A673 (cell line): ENCODE results near the gene ACSF3. TPM values are rescaled to one million over a fixed set of nuclear protein-coding genes. Genes with fewer than 3 reads are reported as not detected.

Source experiments
- BruUV-seq: library from RNA; stranded (reverse); fragments of 400-500 nt; replicated peaks from 2 replicates; lab custom pipeline; 2021; lab: Mats Ljungman, UMichigan
- CTCF ChIA-PET: fragments of 300-600 bp; sonication (Branson Sonifier 250); formaldehyde crosslinking; loops from one replicate; lab custom pipeline; 2022; ENCODE audit warnings: antibody characterized with exemption; lab: Charles Lee
- POLR2A ChIA-PET: fragments of 300-600 bp; sonication (Branson Sonifier 250); formaldehyde crosslinking; loops from one replicate; lab custom pipeline; 2022; ENCODE audit warnings: antibody characterized with exemption; ENCODE audit not compliant: low non-redundant PET; lab: Charles Lee
- DNase-seq: peaks from one replicate; pipeline ENCODE4 v3.0.0-alpha.2; 2015; ENCODE audit warnings: low spot score
- H3K27ac ChIP-seq: fragments of 200-600 bp; sonication (generic); 2 replicates; pipeline ENCODE4 v1.5.1; 2016; ENCODE audit warnings: mixed run types, low read depth, mild to moderate bottlenecking, mixed read lengths, antibody characterized with exemption, low read length; ENCODE audit not compliant: poor library complexity, severe bottlenecking
- H3K27me3 ChIP-seq: fragments of 200-600 bp; sonication (generic); replicated peaks from 2 replicates; pipeline ENCODE4 v1.6.1; 2017; ENCODE audit warnings: mixed run types, low read depth, mild to moderate bottlenecking, mixed read lengths, antibody characterized with exemption, low read length; ENCODE audit not compliant: insufficient read depth, poor library complexity
- H3K36me3 ChIP-seq: fragments of 200-600 bp; sonication (generic); 2 replicates; pipeline ENCODE4 v1.6.1; 2016; ENCODE audit warnings: mixed run types, mild to moderate bottlenecking, mixed read lengths, antibody characterized with exemption, low read length; ENCODE audit not compliant: insufficient read depth, poor library complexity, severe bottlenecking
- H3K4me1 ChIP-seq: fragments of 200-600 bp; sonication (generic); 2 replicates; pipeline ENCODE4 v1.6.1; 2017; ENCODE audit warnings: mixed run types, mild to moderate bottlenecking, mixed read lengths, antibody characterized with exemption, low read length; ENCODE audit not compliant: insufficient read depth, poor library complexity, severe bottlenecking
- H3K4me3 ChIP-seq: fragments of 200-600 bp; sonication (generic); 2 replicates; pipeline ENCODE4 v1.5.1; 2016; ENCODE audit warnings: low read depth, mixed run types, mild to moderate bottlenecking, mixed read lengths, low read length; ENCODE audit not compliant: poor library complexity, severe bottlenecking
- H3K9me3 ChIP-seq: fragments of 200-600 bp; sonication (generic); 2 replicates; pipeline ENCODE4 v1.6.1; 2016; ENCODE audit warnings: mixed run types, low read depth, mild to moderate bottlenecking, mixed read lengths, antibody characterized with exemption, low read length; ENCODE audit not compliant: poor library complexity, severe bottlenecking
- EZH2 ChIP-seq: fragments of 200-600 bp; sonication (generic); IDR thresholded peaks from 2 replicates; pipeline ENCODE4 v1.6.1; 2017; ENCODE audit warnings: borderline replicate concordance, low read depth, mild to moderate bottlenecking, mixed read lengths, antibody characterized with exemption, low read length; ENCODE audit not compliant: poor library complexity, severe bottlenecking
- intact Hi-C: fragments of 100-400 bp; cut with micrococcal nuclease; formaldehyde crosslinking; loops from one replicate; pipeline ENCODE4 v1.10.0; 2022; ENCODE audit not compliant: unreplicated experiment
- total RNA-seq: library from RNA; stranded (reverse); gene quantifications from 2 replicates; pipeline ENCODE4 v1.2.3, GENCODE V29; 2021
- TF ChIP-seq, protein P1 (sequence below): fragments of 300-800, 200-600 bp; sonication (generic); conservative IDR thresholded peaks from 2 replicates; pipeline ENCODE4 v1.5.1; 2017; ENCODE audit warnings: low read depth, mild to moderate bottlenecking, antibody characterized with exemption, low read length, moderate library complexity, mixed read lengths

ACSF3 gene
- total RNA-seq, 1 experiment from 2014 or later, result 27.7 TPM

- POLR2A ChIA-PET, result no interaction called here
- DNase-seq, result no peak
- intact Hi-C loops, result no loop called here
- Histone ChIP-seq H3K4me3 (no peak overlapping the region), H3K9me3 (no peaks in the 10 kb centered on the region), H3K36me3 (no peaks in the 10 kb centered on the region), H3K4me1 (no peaks in the 10 kb centered on the region), H3K27me3 (no peaks in the 10 kb centered on the region), H3K27ac (no peak overlapping the region)
- BruUV-seq, result TSS peak; percentile 23
- CTCF ChIA-PET, result no interaction called here
- TF ChIP-seq, protein P1, sequence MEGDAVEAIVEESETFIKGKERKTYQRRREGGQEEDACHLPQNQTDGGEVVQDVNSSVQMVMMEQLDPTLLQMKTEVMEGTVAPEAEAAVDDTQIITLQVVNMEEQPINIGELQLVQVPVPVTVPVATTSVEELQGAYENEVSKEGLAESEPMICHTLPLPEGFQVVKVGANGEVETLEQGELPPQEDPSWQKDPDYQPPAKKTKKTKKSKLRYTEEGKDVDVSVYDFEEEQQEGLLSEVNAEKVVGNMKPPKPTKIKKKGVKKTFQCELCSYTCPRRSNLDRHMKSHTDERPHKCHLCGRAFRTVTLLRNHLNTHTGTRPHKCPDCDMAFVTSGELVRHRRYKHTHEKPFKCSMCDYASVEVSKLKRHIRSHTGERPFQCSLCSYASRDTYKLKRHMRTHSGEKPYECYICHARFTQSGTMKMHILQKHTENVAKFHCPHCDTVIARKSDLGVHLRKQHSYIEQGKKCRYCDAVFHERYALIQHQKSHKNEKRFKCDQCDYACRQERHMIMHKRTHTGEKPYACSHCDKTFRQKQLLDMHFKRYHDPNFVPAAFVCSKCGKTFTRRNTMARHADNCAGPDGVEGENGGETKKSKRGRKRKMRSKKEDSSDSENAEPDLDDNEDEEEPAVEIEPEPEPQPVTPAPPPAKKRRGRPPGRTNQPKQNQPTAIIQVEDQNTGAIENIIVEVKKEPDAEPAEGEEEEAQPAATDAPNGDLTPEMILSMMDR, result no peak
- no peak for TF ChIP-seq EZH2
These were observed 57.3 kb downstream of the ACSF3 start for GRCh38 chr16:89150981-89151380.

- BruUV-seq, result no TSS peak
- H3K27ac ChIP-seq, result no peak overlapping the region
- H3K9me3 ChIP-seq, result no peaks in the 10 kb centered on the region
- no peaks in the 10 kb centered on the region for H3K36me3 ChIP-seq
- ChIA-PET POLR2A (no interaction called here), CTCF (no interaction called here)
- intact Hi-C loops, result no loop called here
- peak; percentile 34 for DNase-seq
- H3K27me3 ChIP-seq, result no peaks in the 10 kb centered on the region
- H3K4me1 ChIP-seq, result no peaks in the 10 kb centered on the region
- TF ChIP-seq EZH2, result no peak
- TF ChIP-seq, protein P1, result no peak
- no peak overlapping the region for H3K4me3 ChIP-seq
These were observed 59.4 kb downstream of the ACSF3 start for GRCh38 chr16:89152831-89153700.

- no peak for TF ChIP-seq EZH2
- TF ChIP-seq, protein P1, result no peak
- intact Hi-C loops, result no loop called here
- Histone ChIP-seq H3K9me3 (no peaks in the 10 kb centered on the region), H3K27ac (no peak overlapping the region), H3K27me3 (no peaks in the 10 kb centered on the region), H3K4me3 (no peak overlapping the region), H3K36me3 (no peaks in the 10 kb centered on the region), H3K4me1 (no peaks in the 10 kb centered on the region)
- ChIA-PET CTCF (no interaction called here), POLR2A (no interaction called here)
- no TSS peak for BruUV-seq
- DNase-seq, result no peak
These were observed 60.2 kb downstream of the ACSF3 start for GRCh38 chr16:89153848-89154271.
